K562 (cell line): ENCODE measurements around the gene TMC8. TPM values are rescaled to one million over a fixed set of nuclear protein-coding genes. Genes with fewer than 3 reads are reported as not detected.
A peak's percentile ranks its signal among the peaks of the same experiment; 100 is the strongest.

Experiments
- EP400 ChIP-seq: fragments of 450-650 bp; IDR thresholded peaks from 2 replicates; pipeline ENCODE4 v1.6.1; 2017; ENCODE audit warnings: antibody characterized with exemption, mild to moderate bottlenecking, moderate library complexity
- GABPB1 ChIP-seq: sonication (generic); formaldehyde crosslinking; IDR thresholded peaks from 2 replicates; pipeline ENCODE4 v1.8.0; 2022; ENCODE audit warnings: mild to moderate bottlenecking, missing genetic modification reagents
- HMG20B ChIP-seq: fragments of 250-450 bp; sonication (Bioruptor Pico); IDR thresholded peaks from 2 replicates; pipeline ENCODE4 v1.5.0; 2021; ENCODE audit warnings: mild to moderate bottlenecking
- MYNN ChIP-seq, 2 experiments: sonication (generic); formaldehyde crosslinking in 1 of 2; IDR thresholded peaks; 2 replicates each; pipeline versions ENCODE4 v1.5.0 to v1.6.1; 2016 to 2020; ENCODE audit warnings: antibody characterized with exemption in 1 of 2, missing genetic modification reagents in 1 of 2
- PCBP1 ChIP-seq: fragments of 200-400 bp; formaldehyde crosslinking; IDR thresholded peaks from 2 replicates; pipeline ENCODE4 v1.6.1; 2018; ENCODE audit warnings: mild to moderate bottlenecking, low read depth, low read length; ENCODE audit not compliant: poor library complexity, severe bottlenecking
- POLR2G ChIP-seq: fragments of 200-400 bp; formaldehyde crosslinking; IDR thresholded peaks from 2 replicates; pipeline ENCODE4 v1.6.1; 2017; ENCODE audit warnings: low read depth, mild to moderate bottlenecking, antibody characterized with exemption, low read length, moderate library complexity
- PPARD ChIP-seq: fragments of 250-450 bp; sonication (Bioruptor Pico); IDR thresholded peaks from 2 replicates; pipeline ENCODE4 v1.8.0; 2022; ENCODE audit warnings: inconsistent platforms, mild to moderate bottlenecking, moderate library complexity
- RBFOX2 ChIP-seq: fragments of 200-400 bp; formaldehyde crosslinking; IDR thresholded peaks from 2 replicates; pipeline ENCODE4 v1.6.1; 2017; ENCODE audit warnings: low read depth, mild to moderate bottlenecking, low read length, moderate library complexity
- TAF15 ChIP-seq: fragments of 200-400 bp; formaldehyde crosslinking; IDR thresholded peaks from 2 replicates; pipeline ENCODE4 v1.6.1; 2017; ENCODE audit warnings: mild to moderate bottlenecking, low read depth, low read length, moderate library complexity
- ZFP30 ChIP-seq: fragments of 250-450 bp; sonication (Bioruptor Pico); IDR thresholded peaks from 2 replicates; pipeline ENCODE4 v1.8.0; 2022; ENCODE audit warnings: moderate library complexity, mild to moderate bottlenecking, inconsistent platforms, borderline replicate concordance
- ZNF165 ChIP-seq: fragments of 250-450 bp; sonication (Bioruptor Pico); IDR thresholded peaks from 2 replicates; pipeline ENCODE4 v1.4.0; 2020; ENCODE audit warnings: borderline replicate concordance
- ZNF780A ChIP-seq: fragments of 250-450 bp; sonication (Bioruptor Pico); IDR thresholded peaks from 2 replicates; pipeline ENCODE4 v1.5.0; 2021; ENCODE audit warnings: mild to moderate bottlenecking
- polyA plus RNA-seq, 8 experiments: library from polyadenylated mRNA; depleted of rRNA in 4 of 8; stranded (reverse) in 5 of 8; unstranded in 3 of 8; fragments of >200 nt; fragmentation: Nextera tagmentation in 2 of 8; fragmentation: Illumina TruSeq in 1 of 8; extraction: Ambion mirVana in 2 of 8; extraction: Trizol in 1 of 8; gene quantifications; 2 replicates each; pipeline versions ENCODE4 v1.2.1 to v1.2.3, GENCODE V29; 2011 to 2014; ENCODE audit warnings: inconsistent platforms in 1 of 8, missing spikeins in 1 of 8
- total RNA-seq, 7 experiments: library from RNA; depleted of rRNA in 6 of 7; stranded (reverse); fragments of >200 nt in 6 of 7; fragmentation: Illumina TruSeq in 2 of 7; extraction: Trizol in 2 of 7; gene quantifications; 2 replicates each; pipeline versions ENCODE4 v1.2.1 to v1.2.3, GENCODE V29; 2011 to 2021; ENCODE audit warnings: low replicate concordance in 1 of 7
- TF ChIP-seq, protein P1 (sequence below): fragments of 250-450 bp; sonication (Bioruptor Pico); IDR thresholded peaks from 2 replicates; pipeline ENCODE4 v1.5.0; 2020; ENCODE audit warnings: mild to moderate bottlenecking, borderline replicate concordance
- TF ChIP-seq, protein P2 (sequence below): fragments of 450-650 bp; IDR thresholded peaks from 2 replicates; pipeline ENCODE4 v1.7.1; 2018; ENCODE audit warnings: mild to moderate bottlenecking, low read depth; ENCODE audit not compliant: partially characterized antibody
- TF ChIP-seq, protein P3 (sequence below), 2 experiments: IDR thresholded peaks; 2 replicates each; pipeline ENCODE4 v1.6.1; 2012; ENCODE audit warnings: improper control_type of control experiment in 2 of 2, low read depth in 2 of 2, low read length in 2 of 2, borderline replicate concordance in 1 of 2
- TF ChIP-seq, protein P4 (sequence below): fragments of 250-450 bp; sonication (Bioruptor Pico); IDR thresholded peaks from 2 replicates; pipeline ENCODE4 v1.4.0; 2020; ENCODE audit warnings: mild to moderate bottlenecking

Gene TMC8
- total and polyA plus RNA-seq, 9 of the 15 experiments (the other 6 are each of a cell fraction or from before 2014, with no cell fraction given) = 0.13 to 10.9 (median 2.8) TPM

- TF ChIP-seq RBFOX2 (peak; percentile 4), HMG20B (no peak), ZNF165 (no peak), GABPB1 (CRISPR knock-in tag) (0 out of 2 replicates have a peak, but pooled peaks have one; percentile 7), PCBP1 (peak; percentile 22), ZFP30 (no peak), PPARD (no peak), ZNF780A (no peak), TAF15 (no peak), EP400 (peak; percentile 52; the same call in 1 of the 2 replicates), POLR2G (peak; percentile 73), MYNN (IDR thresholded peaks at IDR 0.05) (no peak), MYNN (CRISPR knock-in tag; IDR thresholded peaks at IDR 0.05) (0 out of 2 replicates have a peak, but pooled peaks have one; percentile 22)
- TF ChIP-seq, protein P1, sequence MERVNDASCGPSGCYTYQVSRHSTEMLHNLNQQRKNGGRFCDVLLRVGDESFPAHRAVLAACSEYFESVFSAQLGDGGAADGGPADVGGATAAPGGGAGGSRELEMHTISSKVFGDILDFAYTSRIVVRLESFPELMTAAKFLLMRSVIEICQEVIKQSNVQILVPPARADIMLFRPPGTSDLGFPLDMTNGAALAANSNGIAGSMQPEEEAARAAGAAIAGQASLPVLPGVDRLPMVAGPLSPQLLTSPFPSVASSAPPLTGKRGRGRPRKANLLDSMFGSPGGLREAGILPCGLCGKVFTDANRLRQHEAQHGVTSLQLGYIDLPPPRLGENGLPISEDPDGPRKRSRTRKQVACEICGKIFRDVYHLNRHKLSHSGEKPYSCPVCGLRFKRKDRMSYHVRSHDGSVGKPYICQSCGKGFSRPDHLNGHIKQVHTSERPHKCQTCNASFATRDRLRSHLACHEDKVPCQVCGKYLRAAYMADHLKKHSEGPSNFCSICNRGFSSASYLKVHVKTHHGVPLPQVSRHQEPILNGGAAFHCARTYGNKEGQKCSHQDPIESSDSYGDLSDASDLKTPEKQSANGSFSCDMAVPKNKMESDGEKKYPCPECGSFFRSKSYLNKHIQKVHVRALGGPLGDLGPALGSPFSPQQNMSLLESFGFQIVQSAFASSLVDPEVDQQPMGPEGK (CRISPR knock-in tag) = no peak
- TF ChIP-seq, protein P2, sequence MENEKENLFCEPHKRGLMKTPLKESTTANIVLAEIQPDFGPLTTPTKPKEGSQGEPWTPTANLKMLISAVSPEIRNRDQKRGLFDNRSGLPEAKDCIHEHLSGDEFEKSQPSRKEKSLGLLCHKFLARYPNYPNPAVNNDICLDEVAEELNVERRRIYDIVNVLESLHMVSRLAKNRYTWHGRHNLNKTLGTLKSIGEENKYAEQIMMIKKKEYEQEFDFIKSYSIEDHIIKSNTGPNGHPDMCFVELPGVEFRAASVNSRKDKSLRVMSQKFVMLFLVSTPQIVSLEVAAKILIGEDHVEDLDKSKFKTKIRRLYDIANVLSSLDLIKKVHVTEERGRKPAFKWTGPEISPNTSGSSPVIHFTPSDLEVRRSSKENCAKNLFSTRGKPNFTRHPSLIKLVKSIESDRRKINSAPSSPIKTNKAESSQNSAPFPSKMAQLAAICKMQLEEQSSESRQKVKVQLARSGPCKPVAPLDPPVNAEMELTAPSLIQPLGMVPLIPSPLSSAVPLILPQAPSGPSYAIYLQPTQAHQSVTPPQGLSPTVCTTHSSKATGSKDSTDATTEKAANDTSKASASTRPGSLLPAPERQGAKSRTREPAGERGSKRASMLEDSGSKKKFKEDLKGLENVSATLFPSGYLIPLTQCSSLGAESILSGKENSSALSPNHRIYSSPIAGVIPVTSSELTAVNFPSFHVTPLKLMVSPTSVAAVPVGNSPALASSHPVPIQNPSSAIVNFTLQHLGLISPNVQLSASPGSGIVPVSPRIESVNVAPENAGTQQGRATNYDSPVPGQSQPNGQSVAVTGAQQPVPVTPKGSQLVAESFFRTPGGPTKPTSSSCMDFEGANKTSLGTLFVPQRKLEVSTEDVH = no peak
- TF ChIP-seq, protein P3, sequence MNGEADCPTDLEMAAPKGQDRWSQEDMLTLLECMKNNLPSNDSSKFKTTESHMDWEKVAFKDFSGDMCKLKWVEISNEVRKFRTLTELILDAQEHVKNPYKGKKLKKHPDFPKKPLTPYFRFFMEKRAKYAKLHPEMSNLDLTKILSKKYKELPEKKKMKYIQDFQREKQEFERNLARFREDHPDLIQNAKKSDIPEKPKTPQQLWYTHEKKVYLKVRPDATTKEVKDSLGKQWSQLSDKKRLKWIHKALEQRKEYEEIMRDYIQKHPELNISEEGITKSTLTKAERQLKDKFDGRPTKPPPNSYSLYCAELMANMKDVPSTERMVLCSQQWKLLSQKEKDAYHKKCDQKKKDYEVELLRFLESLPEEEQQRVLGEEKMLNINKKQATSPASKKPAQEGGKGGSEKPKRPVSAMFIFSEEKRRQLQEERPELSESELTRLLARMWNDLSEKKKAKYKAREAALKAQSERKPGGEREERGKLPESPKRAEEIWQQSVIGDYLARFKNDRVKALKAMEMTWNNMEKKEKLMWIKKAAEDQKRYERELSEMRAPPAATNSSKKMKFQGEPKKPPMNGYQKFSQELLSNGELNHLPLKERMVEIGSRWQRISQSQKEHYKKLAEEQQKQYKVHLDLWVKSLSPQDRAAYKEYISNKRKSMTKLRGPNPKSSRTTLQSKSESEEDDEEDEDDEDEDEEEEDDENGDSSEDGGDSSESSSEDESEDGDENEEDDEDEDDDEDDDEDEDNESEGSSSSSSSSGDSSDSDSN (IDR thresholded peaks at IDR 0.05; ENCODE audit: borderline replicate concordance in 1 of 2, low read depth in 2 of 2, low read length in 2 of 2) = no peak
- TF ChIP-seq, protein P4, sequence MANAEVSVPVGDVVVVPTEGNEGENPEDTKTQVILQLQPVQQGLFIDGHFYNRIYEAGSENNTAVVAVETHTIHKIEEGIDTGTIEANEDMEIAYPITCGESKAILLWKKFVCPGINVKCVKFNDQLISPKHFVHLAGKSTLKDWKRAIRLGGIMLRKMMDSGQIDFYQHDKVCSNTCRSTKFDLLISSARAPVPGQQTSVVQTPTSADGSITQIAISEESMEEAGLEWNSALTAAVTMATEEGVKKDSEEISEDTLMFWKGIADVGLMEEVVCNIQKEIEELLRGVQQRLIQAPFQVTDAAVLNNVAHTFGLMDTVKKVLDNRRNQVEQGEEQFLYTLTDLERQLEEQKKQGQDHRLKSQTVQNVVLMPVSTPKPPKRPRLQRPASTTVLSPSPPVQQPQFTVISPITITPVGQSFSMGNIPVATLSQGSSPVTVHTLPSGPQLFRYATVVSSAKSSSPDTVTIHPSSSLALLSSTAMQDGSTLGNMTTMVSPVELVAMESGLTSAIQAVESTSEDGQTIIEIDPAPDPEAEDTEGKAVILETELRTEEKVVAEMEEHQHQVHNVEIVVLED (CRISPR knock-in tag) = no peak
Measured at GRCh38 chr17:78168903-78169793, 38.6 kb downstream of the TMC8 start (continued).
